ENCODE results near the gene TBX21.
"Not testable (repeated sequence)": the region's sequence is repeated elsewhere in the genome, so short reads cannot be mapped to it uniquely, and the experiment has no call there.

Gene TBX21

DNA sequence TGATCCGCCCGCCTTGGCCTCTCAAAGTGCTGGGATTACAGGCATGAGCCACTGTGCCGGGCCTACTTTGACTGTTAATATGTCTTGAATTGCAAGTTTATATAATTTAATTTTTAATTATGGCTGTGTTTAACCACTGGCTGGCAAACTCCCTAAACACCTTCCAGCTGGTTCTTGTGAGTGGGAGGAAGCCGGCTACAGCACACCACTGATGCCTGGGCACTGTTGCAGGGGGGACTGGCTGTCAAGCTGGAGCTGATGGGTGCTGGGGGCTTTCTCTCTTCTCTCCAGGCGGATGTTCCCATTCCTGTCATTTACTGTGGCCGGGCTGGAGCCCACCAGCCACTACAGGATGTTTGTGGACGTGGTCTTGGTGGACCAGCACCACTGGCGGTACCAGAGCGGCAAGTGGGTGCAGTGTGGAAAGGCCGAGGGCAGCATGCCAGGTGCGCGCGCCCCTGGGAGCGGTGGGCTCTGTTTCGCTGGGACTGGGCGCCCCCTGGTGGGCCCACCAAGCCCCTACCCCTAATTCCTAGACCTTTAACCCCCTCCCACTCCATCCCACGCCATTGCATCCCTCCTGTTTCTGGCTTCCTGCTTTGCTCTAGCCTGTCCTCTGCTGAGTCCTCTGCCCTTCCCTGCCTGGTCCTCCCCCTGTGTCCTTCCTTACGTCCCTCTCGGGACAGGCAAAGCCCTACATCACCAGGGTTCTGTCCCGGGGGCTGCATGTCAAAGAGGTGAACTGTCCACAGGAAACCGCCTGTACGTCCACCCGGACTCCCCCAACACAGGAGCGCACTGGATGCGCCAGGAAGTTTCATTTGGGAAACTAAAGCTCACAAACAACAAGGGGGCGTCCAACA is 9.5 kb downstream of the TBX21 start:
- Mint-ChIP-seq H3K4me1 (ENCODE audit: low read depth) (peaks cover 51% of the 10 kb centered on the region), H3K27me3 (peaks cover 3% of the 10 kb centered on the region), H3K36me3 (ENCODE audit: low read depth) (peaks cover 64% of the 10 kb centered on the region), H3K9me3 (no peaks in the 10 kb centered on the region), H3K4me3 (peak overlapping the region; percentile 41), H3K27ac (no peak overlapping the region)

DNA sequence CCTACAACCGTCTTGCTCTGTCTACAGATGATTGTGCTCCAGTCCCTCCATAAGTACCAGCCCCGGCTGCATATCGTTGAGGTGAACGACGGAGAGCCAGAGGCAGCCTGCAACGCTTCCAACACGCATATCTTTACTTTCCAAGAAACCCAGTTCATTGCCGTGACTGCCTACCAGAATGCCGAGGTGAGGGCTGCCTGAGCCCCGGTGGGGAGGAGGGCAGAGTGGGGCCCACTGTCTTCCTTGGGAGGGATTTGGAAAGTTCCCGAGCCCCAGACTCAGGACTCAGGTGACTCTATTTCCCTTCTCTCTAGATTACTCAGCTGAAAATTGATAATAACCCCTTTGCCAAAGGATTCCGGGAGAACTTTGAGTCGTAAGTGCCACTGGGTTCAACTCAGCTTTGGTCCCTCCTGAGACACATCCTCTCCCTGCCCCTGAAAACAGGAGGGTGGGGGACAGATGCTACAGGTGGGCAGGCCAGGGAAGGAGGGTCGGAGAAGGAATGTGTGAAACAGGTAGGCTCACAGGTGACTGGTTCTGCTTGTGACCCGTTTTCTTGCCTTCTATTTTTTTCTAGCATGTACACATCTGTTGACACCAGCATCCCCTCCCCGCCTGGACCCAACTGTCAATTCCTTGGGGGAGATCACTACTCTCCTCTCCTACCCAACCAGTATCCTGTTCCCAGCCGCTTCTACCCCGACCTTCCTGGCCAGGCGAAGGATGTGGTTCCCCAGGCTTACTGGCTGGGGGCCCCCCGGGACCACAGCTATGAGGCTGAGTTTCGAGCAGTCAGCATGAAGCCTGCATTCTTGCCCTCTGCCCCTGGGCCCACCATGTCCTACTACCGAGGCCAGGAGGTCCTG is 11.4 kb downstream of the TBX21 start:
- Mint-ChIP-seq H3K4me3 (no peak overlapping the region), H3K27me3 (peaks cover 3% of the 10 kb centered on the region), H3K27ac (no peak overlapping the region), H3K4me1 (ENCODE audit: low read depth) (peaks cover 38% of the 10 kb centered on the region), H3K36me3 (ENCODE audit: low read depth) (peaks cover 52% of the 10 kb centered on the region), H3K9me3 (no peaks in the 10 kb centered on the region)

DNA sequence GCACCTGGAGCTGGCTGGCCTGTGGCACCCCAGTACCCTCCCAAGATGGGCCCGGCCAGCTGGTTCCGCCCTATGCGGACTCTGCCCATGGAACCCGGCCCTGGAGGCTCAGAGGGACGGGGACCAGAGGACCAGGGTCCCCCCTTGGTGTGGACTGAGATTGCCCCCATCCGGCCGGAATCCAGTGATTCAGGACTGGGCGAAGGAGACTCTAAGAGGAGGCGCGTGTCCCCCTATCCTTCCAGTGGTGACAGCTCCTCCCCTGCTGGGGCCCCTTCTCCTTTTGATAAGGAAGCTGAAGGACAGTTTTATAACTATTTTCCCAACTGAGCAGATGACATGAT is 12.0 kb downstream of the TBX21 start:
- no peak overlapping the region for H3K27ac Mint-ChIP-seq
- H3K4me3 Mint-ChIP-seq: no peak overlapping the region
- peaks cover 35% of the 10 kb centered on the region for H3K4me1 Mint-ChIP-seq (ENCODE audit: low read depth)
- H3K9me3 Mint-ChIP-seq: no peaks in the 10 kb centered on the region
- peaks cover 52% of the 10 kb centered on the region for H3K36me3 Mint-ChIP-seq (ENCODE audit: low read depth)
- H3K27me3 Mint-ChIP-seq: peaks cover 3% of the 10 kb centered on the region

DNA sequence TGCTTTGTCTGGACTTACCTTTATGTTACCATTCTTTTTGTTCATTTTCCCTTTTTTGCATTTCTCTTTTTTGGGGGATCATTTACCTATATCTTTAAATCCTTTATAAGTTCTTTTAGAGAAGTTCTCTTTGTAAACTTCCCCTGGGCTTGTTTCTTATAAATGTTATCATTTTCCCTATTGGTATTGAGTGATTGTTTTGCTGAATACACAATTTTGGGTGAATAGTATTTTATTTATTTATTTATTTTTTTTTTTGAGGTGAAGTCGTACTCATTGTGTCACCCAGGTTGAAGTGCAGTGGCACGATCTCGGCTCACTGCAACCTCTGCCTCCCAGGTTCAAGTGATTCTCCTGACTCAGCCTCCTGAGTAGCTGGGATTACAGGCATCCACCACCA is 18.4 kb downstream of the TBX21 start:
- Mint-ChIP-seq H3K4me1 (ENCODE audit: low read depth) (no peaks in the 10 kb centered on the region), H3K9me3 (no peaks in the 10 kb centered on the region), H3K4me3 (no peak overlapping the region), H3K36me3 (ENCODE audit: low read depth) (peaks cover 4% of the 10 kb centered on the region), H3K27me3 (no peaks in the 10 kb centered on the region), H3K27ac (no peak overlapping the region)

DNA sequence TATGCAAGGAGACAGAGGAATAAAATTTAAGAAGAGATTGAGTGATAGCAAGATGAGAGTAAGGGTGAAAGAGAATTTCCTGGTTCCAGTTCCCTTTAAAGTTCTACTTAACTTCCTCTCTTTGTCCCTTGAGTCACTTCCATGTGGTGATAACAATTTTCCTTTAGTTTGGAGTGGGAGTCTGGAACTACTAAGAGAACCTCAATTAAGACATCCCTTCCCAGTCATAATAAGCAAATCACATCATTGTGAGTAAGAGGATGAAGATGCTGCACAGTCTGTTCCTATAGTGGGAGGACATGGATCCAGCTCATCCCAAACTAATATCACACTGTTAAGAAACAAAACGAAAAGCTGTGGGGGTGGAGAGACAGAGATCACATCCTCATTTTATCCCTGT is 24.4 kb downstream of the TBX21 start:
- no peak overlapping the region for H3K27ac Mint-ChIP-seq
- no peaks in the 10 kb centered on the region for H3K4me1 Mint-ChIP-seq (ENCODE audit: low read depth)
- H3K9me3 Mint-ChIP-seq: peaks cover 15% of the 10 kb centered on the region

DNA sequence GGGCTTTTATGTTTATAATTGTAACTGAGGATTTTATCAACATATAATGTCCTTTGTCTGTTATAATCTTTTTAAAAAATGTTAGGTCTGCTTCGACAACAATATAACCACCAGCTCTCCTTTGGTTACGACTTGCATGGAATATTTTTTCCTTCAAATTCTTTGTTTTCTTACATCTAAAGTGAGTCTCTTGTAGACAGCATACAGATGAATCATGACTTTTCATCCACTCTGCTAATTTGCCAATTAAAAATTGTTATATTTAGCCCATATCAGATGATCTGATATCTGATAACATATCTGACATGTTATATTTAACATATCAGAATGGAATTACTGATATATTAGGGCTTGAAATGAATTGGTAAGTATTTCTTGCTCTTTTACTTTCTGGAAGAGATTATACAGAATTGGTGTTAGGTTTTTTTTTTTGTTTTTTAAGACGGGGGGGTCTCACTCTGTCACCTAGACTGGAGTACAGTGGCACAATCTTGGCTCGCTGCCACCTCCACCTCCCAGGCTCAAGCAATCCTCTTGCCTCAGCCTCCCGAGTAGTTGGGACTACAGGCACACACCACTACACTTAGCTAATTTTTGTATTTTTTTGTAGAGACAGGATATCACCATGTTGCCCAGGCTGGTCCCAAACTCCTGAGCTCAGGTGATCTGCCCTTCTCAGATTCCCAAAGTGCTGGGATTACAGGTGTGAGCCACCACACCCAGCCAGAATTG is 27.5 kb downstream of the TBX21 start:
- peaks cover 15% of the 10 kb centered on the region for H3K4me1 Mint-ChIP-seq (ENCODE audit: low read depth)
- H3K9me3 Mint-ChIP-seq: peaks cover 22% of the 10 kb centered on the region
- no peak overlapping the region for H3K27ac Mint-ChIP-seq
- no peak overlapping the region for H3K4me3 Mint-ChIP-seq
- H3K36me3 Mint-ChIP-seq (ENCODE audit: low read depth): no peaks in the 10 kb centered on the region
- H3K27me3 Mint-ChIP-seq: peaks cover 43% of the 10 kb centered on the region

More for the DNA sequence above, 24.4 kb downstream of the TBX21 start:
- Mint-ChIP-seq H3K27me3 (peaks cover 33% of the 10 kb centered on the region), H3K36me3 (ENCODE audit: low read depth) (no peaks in the 10 kb centered on the region), H3K4me3 (no peak overlapping the region)

DNA sequence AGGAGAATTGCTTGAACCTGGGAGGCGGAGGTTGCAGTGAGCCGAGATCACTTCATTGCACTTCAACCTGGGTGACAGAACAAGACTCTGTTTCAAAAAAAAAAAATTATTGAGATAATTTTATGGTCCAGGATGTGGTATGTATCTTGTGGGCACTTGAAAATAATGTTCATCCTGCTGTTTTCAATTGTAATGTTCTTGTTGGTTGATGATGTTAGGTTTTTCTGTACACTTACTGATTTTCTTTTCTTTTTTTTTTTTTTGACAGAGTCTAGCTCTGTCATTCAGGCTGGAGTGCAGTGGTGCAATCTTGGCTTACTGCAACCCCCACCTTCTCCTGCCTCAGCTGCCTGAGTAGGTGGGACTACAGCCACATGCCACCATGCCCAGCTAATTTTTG is 29.7 kb downstream of the TBX21 start:
- H3K4me3 Mint-ChIP-seq: no peak overlapping the region

DNA sequence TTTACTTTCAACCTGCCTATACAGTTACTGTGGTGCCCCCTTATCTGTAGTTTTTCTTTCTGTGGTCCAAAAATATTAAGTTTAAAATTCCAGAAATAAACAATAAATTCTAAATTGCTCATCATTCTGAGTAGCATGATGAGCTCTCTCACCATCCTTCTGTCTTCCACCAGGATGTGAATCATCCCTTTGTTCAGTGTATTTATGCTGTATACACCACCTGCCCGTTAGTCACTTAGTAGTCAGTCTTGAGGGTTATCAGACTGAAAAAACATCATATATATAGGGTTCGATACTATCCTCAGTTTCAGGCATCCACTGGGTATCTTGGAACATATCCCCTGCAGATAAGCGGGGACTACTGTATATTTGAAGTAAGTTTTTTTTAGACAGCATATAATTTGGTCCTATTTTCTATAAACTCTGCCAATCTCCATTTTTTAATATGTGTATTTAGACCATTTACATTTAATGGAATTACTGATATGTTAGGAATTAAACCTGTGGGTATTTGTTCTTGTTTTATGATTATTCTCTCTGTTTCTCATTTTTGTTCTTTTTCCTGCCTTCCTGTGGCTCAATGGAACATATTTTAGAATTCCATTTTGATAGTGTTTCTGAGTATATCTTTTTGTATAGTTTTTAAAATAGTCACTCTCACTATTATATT is 31.0 kb downstream of the TBX21 start:
- Mint-ChIP-seq H3K27ac (no peak overlapping the region), H3K4me3 (no peak overlapping the region), H3K27me3 (peaks cover 41% of the 10 kb centered on the region), H3K9me3 (peaks cover 20% of the 10 kb centered on the region), H3K4me1 (ENCODE audit: low read depth) (peaks cover 15% of the 10 kb centered on the region), H3K36me3 (ENCODE audit: low read depth) (no peaks in the 10 kb centered on the region)

More for the DNA sequence above, 29.7 kb downstream of the TBX21 start:
- Mint-ChIP-seq H3K27ac (no peak overlapping the region), H3K27me3 (peaks cover 46% of the 10 kb centered on the region), H3K9me3 (peaks cover 22% of the 10 kb centered on the region), H3K36me3 (ENCODE audit: low read depth) (no peaks in the 10 kb centered on the region), H3K4me1 (ENCODE audit: low read depth) (peaks cover 15% of the 10 kb centered on the region)

DNA sequence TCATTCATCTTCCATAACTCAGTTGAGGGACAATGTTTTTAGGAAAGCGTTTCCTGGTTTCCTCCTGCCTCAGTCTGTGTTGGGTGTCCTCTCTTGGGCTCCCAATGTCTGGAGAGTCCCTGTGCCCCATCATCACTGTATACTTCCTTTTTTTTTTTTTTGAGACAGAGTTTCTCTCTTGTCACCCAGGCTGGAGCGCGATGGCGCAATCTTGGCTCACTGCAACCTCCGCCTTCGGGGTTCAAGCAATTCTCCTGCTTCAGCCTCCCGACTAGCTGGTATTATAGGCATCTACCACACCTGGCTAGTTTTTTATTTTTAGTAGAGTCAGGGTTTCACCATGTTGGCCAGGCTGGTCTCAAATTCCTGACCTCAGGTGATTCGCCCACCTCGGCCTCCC is 40.6 kb downstream of the TBX21 start:
- H3K4me3 Mint-ChIP-seq; H3K36me3 Mint-ChIP-seq (ENCODE audit: low read depth); H3K9me3 Mint-ChIP-seq; H3K4me1 Mint-ChIP-seq (ENCODE audit: low read depth); H3K27ac Mint-ChIP-seq: not testable (repeated sequence)
- H3K27me3 Mint-ChIP-seq: peaks cover 43% of the 10 kb centered on the region

DNA sequence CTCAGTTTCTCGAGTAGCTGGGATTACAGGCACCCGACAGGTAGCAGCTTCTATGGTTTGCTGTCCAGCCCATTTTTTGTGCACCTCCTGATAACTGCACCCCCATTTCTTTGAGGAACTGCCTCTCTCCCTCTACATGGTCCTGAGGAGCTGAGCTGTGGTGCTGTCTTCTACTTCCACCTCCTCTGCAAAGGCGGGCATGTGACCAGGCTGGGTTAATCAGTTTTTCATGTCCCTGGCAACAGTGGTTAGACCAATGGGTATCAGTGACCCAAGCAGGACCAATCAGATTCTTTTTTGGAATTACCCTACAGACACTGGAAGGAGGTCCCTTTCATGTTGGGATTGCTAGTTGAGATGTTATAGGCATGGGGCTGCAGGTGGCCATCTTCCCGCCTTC is 41.3 kb downstream of the TBX21 start:
- Mint-ChIP-seq H3K27ac (no peak overlapping the region), H3K4me1 (ENCODE audit: low read depth) (no peaks in the 10 kb centered on the region), H3K4me3 (no peak overlapping the region), H3K9me3 (peaks cover 4% of the 10 kb centered on the region), H3K27me3 (peaks cover 41% of the 10 kb centered on the region), H3K36me3 (ENCODE audit: low read depth) (no peaks in the 10 kb centered on the region)

DNA sequence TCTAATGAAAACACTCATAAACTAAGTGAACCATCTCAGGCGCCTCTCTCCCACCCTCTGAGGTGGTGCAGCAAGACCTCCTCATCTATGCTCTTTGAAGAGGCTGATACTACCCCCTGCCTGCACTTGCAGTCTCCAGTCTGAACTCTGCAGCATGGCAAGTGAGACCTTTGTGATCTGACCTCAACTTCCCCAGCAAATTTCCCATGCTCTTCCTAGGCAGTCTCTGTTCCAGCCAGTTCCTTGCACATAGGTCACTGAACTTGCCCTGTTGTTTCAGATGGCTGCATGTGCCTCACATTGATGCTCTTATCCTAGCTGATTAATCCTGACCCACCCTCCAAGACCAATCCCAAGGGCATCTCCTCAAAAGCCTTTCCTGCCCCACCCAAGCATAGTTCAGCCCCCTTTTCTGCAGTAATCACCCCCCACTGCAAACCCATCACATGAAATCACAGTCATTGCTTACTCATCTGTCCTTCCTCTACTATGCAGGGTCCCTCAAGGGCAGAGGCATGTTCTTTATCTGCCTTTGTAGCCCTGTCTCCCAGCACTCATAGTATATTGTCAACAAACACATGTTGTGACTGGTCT is 42.0 kb downstream of the TBX21 start:
- Mint-ChIP-seq H3K27ac (no peak overlapping the region), H3K4me3 (no peak overlapping the region), H3K9me3 (peaks cover 4% of the 10 kb centered on the region), H3K27me3 (peaks cover 44% of the 10 kb centered on the region), H3K36me3 (ENCODE audit: low read depth) (no peaks in the 10 kb centered on the region), H3K4me1 (ENCODE audit: low read depth) (no peaks in the 10 kb centered on the region)

DNA sequence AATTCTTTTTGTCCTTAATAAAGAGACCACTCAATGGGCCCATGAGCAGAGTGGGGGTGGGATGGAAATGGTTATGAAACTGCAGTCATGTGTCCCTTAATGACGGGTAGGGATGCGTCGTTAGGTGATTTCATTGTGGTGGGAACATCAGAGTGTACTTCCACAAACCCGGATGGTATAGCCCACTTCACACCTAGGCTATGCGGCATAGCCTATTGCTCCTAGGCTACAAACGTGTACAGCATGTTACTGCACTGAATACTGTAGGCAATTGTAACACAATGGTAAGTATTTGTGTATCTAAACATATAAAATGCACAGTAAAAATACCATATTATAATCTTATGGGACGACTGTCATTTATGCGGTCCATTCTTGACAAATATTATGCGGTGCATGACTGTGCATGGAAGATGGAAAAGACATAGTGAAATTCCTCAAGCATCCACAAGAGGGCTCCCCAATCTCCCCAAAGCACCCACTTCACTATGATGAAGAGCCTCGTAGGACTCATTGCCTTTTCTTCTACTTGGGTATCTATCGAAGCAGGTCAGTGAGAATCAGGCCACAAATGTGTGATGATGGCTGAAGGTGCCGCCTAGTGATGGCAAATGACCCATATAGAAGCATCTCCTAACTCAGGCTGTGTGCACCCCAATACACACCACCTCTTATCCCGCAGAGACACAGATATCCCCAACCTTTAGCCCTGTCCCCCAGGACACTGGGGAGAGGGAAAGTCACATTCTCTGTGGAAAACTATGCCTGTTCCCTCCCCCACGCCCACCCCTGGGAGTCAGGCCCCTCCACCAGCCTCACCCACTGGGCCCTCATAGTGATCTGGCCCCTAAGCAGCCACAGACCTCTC is 43.5 kb downstream of the TBX21 start:
- H3K36me3 Mint-ChIP-seq (ENCODE audit: low read depth): no peaks in the 10 kb centered on the region
- no peaks in the 10 kb centered on the region for H3K4me1 Mint-ChIP-seq (ENCODE audit: low read depth)
- H3K9me3 Mint-ChIP-seq: no peaks in the 10 kb centered on the region
- peaks cover 50% of the 10 kb centered on the region for H3K27me3 Mint-ChIP-seq
- no peak overlapping the region for H3K4me3 Mint-ChIP-seq
- no peak overlapping the region for H3K27ac Mint-ChIP-seq

DNA sequence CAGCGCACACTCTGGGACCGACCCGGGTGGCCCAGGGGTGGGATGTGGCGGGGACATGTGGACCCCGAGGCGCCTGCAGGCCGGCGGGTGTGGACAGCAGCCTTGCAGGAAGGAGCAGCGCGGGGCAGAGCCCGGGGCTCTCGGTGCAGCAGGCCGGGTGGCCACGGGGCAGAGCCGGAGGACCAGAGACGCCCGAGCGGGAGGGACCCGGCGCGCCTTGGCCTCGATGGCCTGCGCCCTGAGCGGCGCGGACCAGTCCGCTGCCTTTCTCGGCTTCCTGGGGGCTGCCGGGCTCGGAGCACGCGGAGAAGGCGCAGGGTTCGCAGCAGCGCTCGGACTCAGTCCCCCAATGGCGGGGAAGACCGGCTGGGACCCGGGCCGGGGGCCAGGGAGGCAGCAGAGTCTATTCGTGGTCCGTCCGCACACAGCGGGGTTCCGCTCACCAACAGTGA is 45.2 kb downstream of the TBX21 start:
- no peak overlapping the region for H3K27ac Mint-ChIP-seq
- no peaks in the 10 kb centered on the region for H3K4me1 Mint-ChIP-seq (ENCODE audit: low read depth)
- H3K36me3 Mint-ChIP-seq (ENCODE audit: low read depth): no peaks in the 10 kb centered on the region
- no peak overlapping the region for H3K4me3 Mint-ChIP-seq
- peaks cover 47% of the 10 kb centered on the region for H3K27me3 Mint-ChIP-seq
- no peaks in the 10 kb centered on the region for H3K9me3 Mint-ChIP-seq
